Measurements from ENCODE around the gene SLCO2A1.

DNA sequence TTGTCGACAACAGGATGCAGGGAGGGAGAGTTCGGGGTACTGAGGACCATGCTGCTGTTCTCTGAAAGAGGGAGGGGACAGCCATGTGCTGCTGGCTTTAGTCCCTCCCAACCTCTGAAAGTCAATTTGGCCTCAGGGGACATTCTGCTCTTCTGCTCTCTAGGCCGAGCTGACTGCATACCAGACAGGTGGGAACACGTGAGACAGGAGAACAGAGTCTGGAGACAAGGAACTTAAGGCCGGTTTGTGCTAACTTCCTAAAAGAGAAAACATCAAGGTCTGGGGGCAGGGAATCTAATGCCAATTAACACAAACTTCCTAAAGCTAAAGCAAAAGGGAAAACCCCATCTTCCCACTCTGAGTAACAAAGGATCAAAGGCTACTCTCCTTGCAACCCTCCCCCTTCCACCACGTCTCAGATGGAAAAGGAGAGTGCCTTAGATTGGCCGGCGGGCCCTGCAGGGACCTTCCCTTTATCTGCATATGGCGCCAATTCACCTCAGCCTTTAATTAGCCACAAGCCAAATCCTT lies 41.0 kb downstream of the SLCO2A1 start:
- TF ChIP-seq, protein P1, sequence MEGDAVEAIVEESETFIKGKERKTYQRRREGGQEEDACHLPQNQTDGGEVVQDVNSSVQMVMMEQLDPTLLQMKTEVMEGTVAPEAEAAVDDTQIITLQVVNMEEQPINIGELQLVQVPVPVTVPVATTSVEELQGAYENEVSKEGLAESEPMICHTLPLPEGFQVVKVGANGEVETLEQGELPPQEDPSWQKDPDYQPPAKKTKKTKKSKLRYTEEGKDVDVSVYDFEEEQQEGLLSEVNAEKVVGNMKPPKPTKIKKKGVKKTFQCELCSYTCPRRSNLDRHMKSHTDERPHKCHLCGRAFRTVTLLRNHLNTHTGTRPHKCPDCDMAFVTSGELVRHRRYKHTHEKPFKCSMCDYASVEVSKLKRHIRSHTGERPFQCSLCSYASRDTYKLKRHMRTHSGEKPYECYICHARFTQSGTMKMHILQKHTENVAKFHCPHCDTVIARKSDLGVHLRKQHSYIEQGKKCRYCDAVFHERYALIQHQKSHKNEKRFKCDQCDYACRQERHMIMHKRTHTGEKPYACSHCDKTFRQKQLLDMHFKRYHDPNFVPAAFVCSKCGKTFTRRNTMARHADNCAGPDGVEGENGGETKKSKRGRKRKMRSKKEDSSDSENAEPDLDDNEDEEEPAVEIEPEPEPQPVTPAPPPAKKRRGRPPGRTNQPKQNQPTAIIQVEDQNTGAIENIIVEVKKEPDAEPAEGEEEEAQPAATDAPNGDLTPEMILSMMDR (IDR thresholded peaks at IDR 0.05), result no peak
- no peak for TF ChIP-seq POLR2A (IDR thresholded peaks at IDR 0.05)

Measured in lower leg skin (tissue), 3 donors.